ENCODE results near the gene NFYA.

The NFYA gene

DNA sequence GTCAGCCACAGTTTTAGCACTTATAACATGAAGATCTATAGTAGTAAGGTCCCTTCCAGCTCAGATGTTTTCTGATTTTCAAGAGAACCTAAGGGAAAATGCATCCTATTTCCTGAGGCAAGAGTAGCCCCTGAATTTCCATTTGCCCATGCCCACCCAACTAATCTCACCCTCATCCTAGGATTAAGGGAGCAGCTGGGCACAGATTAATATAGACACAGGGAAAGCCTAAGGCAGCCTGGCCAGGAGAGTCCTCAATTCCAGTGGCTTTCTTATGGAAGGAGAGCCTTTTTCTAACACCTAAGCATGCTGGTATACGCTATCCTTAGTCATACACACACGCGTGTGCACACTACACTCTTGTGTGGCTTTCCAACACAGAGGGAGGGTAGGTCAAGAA is 18.3 kb upstream of the NFYA start:
- DNase-seq (no peak), ATAC-seq (replicated peaks) (no peak)
- Mint-ChIP-seq H3K36me3 (peaks cover 19 to 38% of the 10 kb centered on the region in 2 donors), H3K4me3 (no peak overlapping the region), H3K4me1 (peaks cover 18 to 24% of the 10 kb centered on the region in 2 donors), H3K27ac (no peak overlapping the region), H3K27me3 (no peaks in the 10 kb centered on the region), H3K9me3 (peaks cover 0 to 3% of the 10 kb centered on the region in 2 donors)

DNA sequence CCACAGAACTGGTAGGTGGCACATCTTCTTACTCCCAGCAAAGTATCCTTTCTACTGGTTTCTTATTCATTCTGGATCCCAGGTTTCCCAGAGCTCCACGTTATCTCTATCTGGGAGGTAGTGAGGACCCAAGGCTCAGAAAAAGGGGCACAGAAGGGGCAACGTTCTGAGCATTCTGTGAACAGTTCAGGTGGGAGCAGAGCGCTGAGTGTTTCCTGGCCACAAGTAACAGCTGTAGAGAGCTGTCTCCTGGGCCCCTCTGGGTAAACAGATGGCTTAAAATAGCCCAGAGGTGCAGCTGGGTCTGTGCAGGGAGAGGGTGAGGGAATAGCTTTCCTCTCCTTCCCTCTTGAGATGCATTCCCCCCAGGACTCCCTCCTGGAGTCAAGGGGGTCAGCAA is 17.6 kb upstream of the NFYA start:
- Mint-ChIP-seq H3K27me3 (no peaks in the 10 kb centered on the region), H3K4me3 (no peak overlapping the region), H3K27ac (no peak overlapping the region), H3K9me3 (peaks cover 0 to 3% of the 10 kb centered on the region in 2 donors), H3K4me1 (peaks cover 18 to 24% of the 10 kb centered on the region in 2 donors), H3K36me3 (peaks cover 15 to 36% of the 10 kb centered on the region in 2 donors)
- DNase-seq (no peak), ATAC-seq (replicated peaks) (no peak)

- DNase-seq (no peak), ATAC-seq (replicated peaks) (no peak)
- peaks cover 17 to 37% of the 10 kb centered on the region in 2 donors for H3K36me3 Mint-ChIP-seq
- no peak overlapping the region for H3K27ac Mint-ChIP-seq
- H3K9me3 Mint-ChIP-seq, result peaks cover 0 to under 1% of the 10 kb centered on the region in 2 donors
- H3K4me3 Mint-ChIP-seq, result no peak overlapping the region
- no peaks in the 10 kb centered on the region for H3K27me3 Mint-ChIP-seq
- H3K4me1 Mint-ChIP-seq, result peaks cover 11 to 16% of the 10 kb centered on the region in 2 donors
Measured at GRCh38 chr6:41056768-41057490, 15.8 kb upstream of the NFYA start.

- ATAC-seq (replicated peaks) (no peak), DNase-seq (no peak)
- Mint-ChIP-seq H3K9me3 (no peaks in the 10 kb centered on the region), H3K36me3 (peaks cover 22 to 43% of the 10 kb centered on the region in 2 donors), H3K27me3 (no peaks in the 10 kb centered on the region), H3K4me3 (no peak overlapping the region), H3K4me1 (peaks cover 1 to 6% of the 10 kb centered on the region in 2 donors), H3K27ac (no peak overlapping the region)
Measured at GRCh38 chr6:41058783-41059181, 14.0 kb upstream of the NFYA start.

DNA sequence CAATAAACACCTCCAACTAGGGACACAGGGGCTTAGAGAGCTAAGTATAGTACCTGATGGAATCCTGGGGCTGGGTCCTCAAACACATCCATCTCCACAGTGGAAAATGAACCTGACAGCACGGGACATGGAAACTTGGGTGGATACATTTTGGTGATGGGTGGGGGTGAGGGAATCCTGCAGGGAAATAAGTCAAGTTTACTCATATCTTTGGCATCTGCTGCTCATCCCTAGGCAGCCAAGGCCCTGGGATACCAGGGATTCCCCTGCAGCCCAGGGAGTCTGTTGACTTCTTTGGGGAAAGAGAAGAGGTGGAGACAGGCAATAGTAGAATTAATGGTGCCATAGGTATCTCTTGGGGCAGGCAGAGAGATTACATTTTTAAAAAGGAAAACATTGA is 13.2 kb upstream of the NFYA start:
- DNase-seq (no peak), ATAC-seq (replicated peaks) (no peak)
- Mint-ChIP-seq H3K9me3 (no peaks in the 10 kb centered on the region), H3K27me3 (no peaks in the 10 kb centered on the region), H3K36me3 (peaks cover 22 to 43% of the 10 kb centered on the region in 2 donors), H3K4me3 (no peak overlapping the region), H3K4me1 (peaks cover 1 to 6% of the 10 kb centered on the region in 2 donors), H3K27ac (no peak overlapping the region)

- no peak overlapping the region for H3K4me3 Mint-ChIP-seq
- H3K9me3 Mint-ChIP-seq, result no peaks in the 10 kb centered on the region
- H3K27me3 Mint-ChIP-seq, result no peaks in the 10 kb centered on the region
- H3K27ac Mint-ChIP-seq, result no peak overlapping the region
- H3K36me3 Mint-ChIP-seq, result peaks cover 23 to 35% of the 10 kb centered on the region in 2 donors
- ATAC-seq (replicated peaks), result no peak
- peaks cover 0 to 6% of the 10 kb centered on the region in 2 donors for H3K4me1 Mint-ChIP-seq
- DNase-seq, result no peak
Measured at GRCh38 chr6:41061196-41061726, 11.5 kb upstream of the NFYA start.

- Mint-ChIP-seq H3K4me3 (no peak overlapping the region), H3K27me3 (no peaks in the 10 kb centered on the region), H3K27ac (no peak overlapping the region), H3K9me3 (no peaks in the 10 kb centered on the region), H3K36me3 (peaks cover 29 to 40% of the 10 kb centered on the region in 2 donors), H3K4me1 (peaks cover 4 to 11% of the 10 kb centered on the region in 2 donors)
- ATAC-seq (replicated peaks), result no peak
- no peak for DNase-seq
Measured at GRCh38 chr6:41062056-41062455, 10.7 kb upstream of the NFYA start.

DNA sequence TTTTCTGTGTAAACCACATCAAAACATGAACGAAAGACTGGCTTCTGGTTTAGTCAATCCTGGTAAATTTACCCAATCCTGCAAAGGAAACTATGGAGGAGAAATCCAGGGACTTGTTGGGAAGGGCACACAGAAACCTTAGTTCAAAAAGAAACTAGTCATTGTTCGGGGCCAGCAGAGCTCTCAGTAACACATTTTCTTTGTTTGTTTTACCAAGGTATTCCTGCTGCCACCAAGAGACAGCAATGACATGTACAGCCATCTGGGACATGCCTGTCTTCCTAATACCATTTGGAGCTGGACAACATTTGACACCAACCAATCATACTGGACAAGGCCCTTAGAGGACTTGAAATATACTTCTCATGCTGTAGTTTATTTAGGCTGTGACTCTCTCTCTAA is 8.9 kb upstream of the NFYA start:
- peaks cover 34 to 40% of the 10 kb centered on the region in 2 donors for H3K36me3 Mint-ChIP-seq
- no peak overlapping the region for H3K27ac Mint-ChIP-seq
- H3K4me1 Mint-ChIP-seq, result peaks cover 5 to 8% of the 10 kb centered on the region in 2 donors
- no peak overlapping the region for H3K4me3 Mint-ChIP-seq
- H3K27me3 Mint-ChIP-seq, result no peaks in the 10 kb centered on the region
- no peaks in the 10 kb centered on the region for H3K9me3 Mint-ChIP-seq
- ATAC-seq (replicated peaks) (no peak), DNase-seq (no peak)

GRCh38 chr6:41064841-41065240 is 7.9 kb upstream of the NFYA start:
- no peak for ATAC-seq (replicated peaks)
- H3K4me3 Mint-ChIP-seq, result no peak overlapping the region
- no peaks in the 10 kb centered on the region for H3K27me3 Mint-ChIP-seq
- H3K4me1 Mint-ChIP-seq, result peaks cover 5 to 8% of the 10 kb centered on the region in 2 donors
- no peaks in the 10 kb centered on the region for H3K9me3 Mint-ChIP-seq
- H3K36me3 Mint-ChIP-seq, result peaks cover 34 to 40% of the 10 kb centered on the region in 2 donors
- no peak for DNase-seq
- no peak overlapping the region for H3K27ac Mint-ChIP-seq

- Mint-ChIP-seq H3K9me3 (no peaks in the 10 kb centered on the region), H3K27me3 (no peaks in the 10 kb centered on the region), H3K4me3 (no peak overlapping the region)
Measured at GRCh38 chr6:41065550-41066026, 7.2 kb upstream of the NFYA start.

GRCh38 chr6:41066867-41067304 is 5.9 kb upstream of the NFYA start:
- no peak overlapping the region for H3K27ac Mint-ChIP-seq
- DNase-seq, result no peak
- H3K36me3 Mint-ChIP-seq, result peaks cover 24 to 29% of the 10 kb centered on the region in 2 donors

More at GRCh38 chr6:41065550-41066026, 7.2 kb upstream of the NFYA start:
- ATAC-seq (replicated peaks) (no peak), DNase-seq (no peak)
- peaks cover 7 to 11% of the 10 kb centered on the region in 2 donors for H3K4me1 Mint-ChIP-seq
- H3K36me3 Mint-ChIP-seq, result peaks cover 31 to 36% of the 10 kb centered on the region in 2 donors
- H3K27ac Mint-ChIP-seq, result no peak overlapping the region

GRCh38 chr6:41071501-41071922 is 1.3 kb upstream of the NFYA start:
- DNase-seq (no peak), ATAC-seq (replicated peaks) (no peak)
- Mint-ChIP-seq H3K27ac (peak overlapping the region; percentile 99), H3K36me3 (peaks cover 19 to 31% of the 10 kb centered on the region in 2 donors), H3K4me3 (peak overlapping the region; percentile 92 to 97), H3K4me1 (peaks cover 30 to 47% of the 10 kb centered on the region in 2 donors), H3K27me3 (no peaks in the 10 kb centered on the region), H3K9me3 (no peaks in the 10 kb centered on the region)

More at GRCh38 chr6:41066867-41067304, 5.9 kb upstream of the NFYA start:
- ATAC-seq (replicated peaks), result no peak
- H3K4me3 Mint-ChIP-seq, result no peak overlapping the region
- H3K27me3 Mint-ChIP-seq, result no peaks in the 10 kb centered on the region
- no peaks in the 10 kb centered on the region for H3K9me3 Mint-ChIP-seq
- H3K4me1 Mint-ChIP-seq, result peaks cover 8 to 20% of the 10 kb centered on the region in 2 donors

- DNase-seq, result peak; percentile 100
- Mint-ChIP-seq H3K4me1 (peaks cover 26 to 42% of the 10 kb centered on the region in 2 donors), H3K27me3 (no peaks in the 10 kb centered on the region), H3K36me3 (peaks cover 12 to 24% of the 10 kb centered on the region in 2 donors), H3K9me3 (no peaks in the 10 kb centered on the region), H3K4me3 (peak within 1 kb of the TSS; percentile 92 to 97), H3K27ac (peak within 1 kb of the TSS; percentile 99)
- peak; percentile 83 to 84 for ATAC-seq (replicated peaks)
Measured at GRCh38 chr6:41071923-41072835, 595 bp upstream of the NFYA start, which contains the start of gene OARD1. OARD1 (minus strand) TSS chr6:41072356; CDS start chr6:41071634, 722 bp downstream.
